ENCODE results near the gene ZNF574. TPM values are rescaled to one million over a fixed set of nuclear protein-coding genes. Genes with fewer than 3 reads are reported as not detected.

ZNF574 gene
- total and polyA plus RNA-seq, 2 donors from 2014 or later = 7.2 to 12.7 TPM

DNA sequence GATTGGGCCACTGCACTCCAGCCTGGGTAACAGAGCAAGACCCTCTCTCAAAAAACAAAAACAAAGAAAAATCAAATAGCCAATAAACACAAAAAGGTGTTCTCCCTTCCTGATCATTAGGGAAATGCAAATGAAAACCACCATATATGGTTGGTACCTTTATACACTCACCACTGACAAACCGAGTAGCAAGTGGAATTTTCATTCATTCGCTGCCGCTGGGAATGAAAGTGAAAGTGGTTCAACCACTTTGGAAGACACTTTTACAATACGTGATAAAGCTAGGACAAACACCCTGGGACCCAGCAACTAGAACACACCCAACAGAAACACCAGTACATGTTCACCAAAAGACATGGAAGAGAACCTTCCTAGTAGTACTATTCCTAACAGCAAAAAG, 27.0 kb upstream of the ZNF574 start:
- no peaks in the 10 kb centered on the region for H3K36me3 ChIP-seq (ENCODE audit: control insufficient read depth in 2 of 3, insufficient read depth in 3 of 3, low read length in 3 of 3)
- no peak overlapping the region for H3K4me3 ChIP-seq (ENCODE audit: low read length in 3 of 3)
- TF ChIP-seq, protein P1, sequence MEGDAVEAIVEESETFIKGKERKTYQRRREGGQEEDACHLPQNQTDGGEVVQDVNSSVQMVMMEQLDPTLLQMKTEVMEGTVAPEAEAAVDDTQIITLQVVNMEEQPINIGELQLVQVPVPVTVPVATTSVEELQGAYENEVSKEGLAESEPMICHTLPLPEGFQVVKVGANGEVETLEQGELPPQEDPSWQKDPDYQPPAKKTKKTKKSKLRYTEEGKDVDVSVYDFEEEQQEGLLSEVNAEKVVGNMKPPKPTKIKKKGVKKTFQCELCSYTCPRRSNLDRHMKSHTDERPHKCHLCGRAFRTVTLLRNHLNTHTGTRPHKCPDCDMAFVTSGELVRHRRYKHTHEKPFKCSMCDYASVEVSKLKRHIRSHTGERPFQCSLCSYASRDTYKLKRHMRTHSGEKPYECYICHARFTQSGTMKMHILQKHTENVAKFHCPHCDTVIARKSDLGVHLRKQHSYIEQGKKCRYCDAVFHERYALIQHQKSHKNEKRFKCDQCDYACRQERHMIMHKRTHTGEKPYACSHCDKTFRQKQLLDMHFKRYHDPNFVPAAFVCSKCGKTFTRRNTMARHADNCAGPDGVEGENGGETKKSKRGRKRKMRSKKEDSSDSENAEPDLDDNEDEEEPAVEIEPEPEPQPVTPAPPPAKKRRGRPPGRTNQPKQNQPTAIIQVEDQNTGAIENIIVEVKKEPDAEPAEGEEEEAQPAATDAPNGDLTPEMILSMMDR (IDR thresholded peaks at IDR 0.05; ENCODE audit: borderline replicate concordance, extremely low read depth, insufficient read depth) = no peak
- intact Hi-C loops (cut with DNase I) = no loop called here
- no peaks in the 10 kb centered on the region for H3K9me3 ChIP-seq (ENCODE audit: control insufficient read depth in 2 of 3, insufficient read depth in 1 of 3, low read length in 3 of 3)
- no peaks in the 10 kb centered on the region for H3K4me1 ChIP-seq (ENCODE audit: control insufficient read depth in 2 of 3, insufficient read depth in 2 of 3, low read depth in 1 of 3, low read length in 3 of 3)
- no peak overlapping the region for H3K27ac ChIP-seq (ENCODE audit: low read depth in 2 of 2, low read length in 2 of 2)
- FAIRE-seq (no peak), DNase-seq (no peak)
- H3K27me3 ChIP-seq (ENCODE audit: control insufficient read depth, insufficient read depth, low read length) = no peaks in the 10 kb centered on the region
- no peak overlapping the region for H3K9ac ChIP-seq (ENCODE audit: low read length in 3 of 3)

DNA sequence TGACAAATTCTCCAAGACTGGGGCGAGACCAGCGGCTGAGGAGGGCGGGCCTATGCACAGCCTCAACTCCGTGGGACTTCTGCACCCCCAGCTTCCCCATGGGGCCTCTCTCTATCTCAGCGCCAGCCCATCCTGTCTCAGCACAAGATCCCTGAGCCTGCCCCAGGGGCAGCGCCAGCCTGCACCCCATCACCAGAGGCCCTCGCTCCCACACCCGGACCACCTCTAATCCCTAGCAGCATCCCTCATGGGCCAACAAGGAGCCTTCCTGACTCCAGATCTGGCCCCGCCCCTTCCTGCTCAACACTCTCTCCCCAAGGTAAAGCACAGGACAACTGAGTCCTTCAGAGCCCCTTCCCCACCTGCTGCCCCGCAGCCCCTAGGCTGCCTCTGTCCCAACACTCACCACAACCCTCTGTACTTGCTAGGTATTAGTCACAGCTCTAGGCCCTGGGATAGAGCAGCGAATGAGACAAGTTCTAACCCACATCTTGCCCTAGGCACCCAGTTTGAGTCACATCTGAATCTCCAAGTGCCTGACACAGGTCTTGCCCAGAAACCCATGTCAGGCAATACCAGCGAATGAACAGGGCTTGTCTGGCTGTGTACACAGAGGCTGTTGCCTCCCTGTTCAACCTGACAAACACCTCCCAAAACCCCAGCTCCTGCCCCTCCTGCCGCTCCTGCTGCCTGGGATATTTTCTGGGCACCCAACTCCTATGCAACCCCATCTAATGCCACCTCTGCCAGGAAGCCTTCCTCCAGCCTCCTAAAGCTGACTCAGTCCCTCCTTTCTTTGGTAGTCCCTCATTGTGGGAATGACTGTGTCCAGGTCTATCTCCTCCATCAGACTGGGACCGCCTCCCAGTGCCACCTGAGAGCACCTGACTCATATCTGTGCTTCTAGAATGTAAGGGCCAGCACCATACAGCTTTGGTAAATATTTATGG, 24.5 kb upstream of the ZNF574 start:
- no peak overlapping the region for H3K9ac ChIP-seq (ENCODE audit: low read length in 3 of 3)

DNA sequence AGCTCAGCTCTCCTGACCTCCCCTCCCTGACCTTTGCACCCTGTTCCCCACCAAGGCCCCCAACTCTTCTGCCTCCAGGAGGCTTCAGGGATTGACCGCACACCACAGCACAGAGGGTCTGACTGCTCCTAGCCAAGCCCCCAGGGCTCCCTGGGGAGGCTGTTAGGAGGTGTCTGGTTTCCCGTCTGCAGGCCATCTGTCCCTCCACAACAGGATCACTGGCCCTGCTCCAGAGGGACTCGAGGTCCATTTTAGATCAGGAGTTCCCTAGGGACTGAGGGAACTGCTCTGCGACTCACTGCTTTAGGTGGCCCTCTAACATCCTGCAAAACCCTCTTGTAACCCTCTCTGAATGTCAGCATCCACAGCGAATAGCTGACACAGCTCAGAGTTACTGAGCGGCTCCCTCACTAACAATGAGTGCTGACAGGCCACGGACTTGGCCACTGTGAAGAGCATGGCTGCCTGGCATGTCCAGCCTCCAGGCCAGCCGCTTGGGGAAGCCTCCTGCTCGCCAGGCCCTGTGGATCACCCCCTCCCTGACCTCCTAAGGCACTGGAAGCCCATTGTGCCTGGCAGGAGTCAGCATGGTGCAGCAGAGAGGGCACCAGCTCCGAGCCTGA, 23.6 kb upstream of the ZNF574 start:
- no peaks in the 10 kb centered on the region for H3K4me1 ChIP-seq (ENCODE audit: control insufficient read depth in 2 of 3, insufficient read depth in 2 of 3, low read depth in 1 of 3, low read length in 3 of 3)
- H3K9ac ChIP-seq (ENCODE audit: low read length in 3 of 3) = no peak overlapping the region
- no peaks in the 10 kb centered on the region for H3K27me3 ChIP-seq (ENCODE audit: control insufficient read depth, insufficient read depth, low read length)
- no peaks in the 10 kb centered on the region for H3K36me3 ChIP-seq (ENCODE audit: control insufficient read depth in 2 of 3, insufficient read depth in 3 of 3, low read length in 3 of 3)
- DNase-seq (no peak), FAIRE-seq (no peak)
- H3K9me3 ChIP-seq (ENCODE audit: control insufficient read depth in 2 of 3, insufficient read depth in 1 of 3, low read length in 3 of 3) = no peaks in the 10 kb centered on the region
- no peak overlapping the region for H3K4me3 ChIP-seq (ENCODE audit: low read length in 3 of 3)
- intact Hi-C loops (cut with DNase I) = no loop called here
- TF ChIP-seq, protein P1 (IDR thresholded peaks at IDR 0.05; ENCODE audit: borderline replicate concordance, extremely low read depth, insufficient read depth) = no peak
- no peak overlapping the region for H3K27ac ChIP-seq (ENCODE audit: low read depth in 2 of 2, low read length in 2 of 2)

More for the DNA sequence above, 24.5 kb upstream of the ZNF574 start:
- H3K4me3 ChIP-seq (ENCODE audit: low read length in 3 of 3) = no peak overlapping the region
- intact Hi-C loops (cut with DNase I) = no loop called here
- FAIRE-seq (no peak), DNase-seq (no peak)
- H3K27ac ChIP-seq (ENCODE audit: low read depth in 2 of 2, low read length in 2 of 2) = no peak overlapping the region
- TF ChIP-seq, protein P1 (IDR thresholded peaks at IDR 0.05; ENCODE audit: borderline replicate concordance, extremely low read depth, insufficient read depth) = no peak
- no peaks in the 10 kb centered on the region for H3K9me3 ChIP-seq (ENCODE audit: control insufficient read depth in 2 of 3, insufficient read depth in 1 of 3, low read length in 3 of 3)
- no peaks in the 10 kb centered on the region for H3K36me3 ChIP-seq (ENCODE audit: control insufficient read depth in 2 of 3, insufficient read depth in 3 of 3, low read length in 3 of 3)
- no peaks in the 10 kb centered on the region for H3K4me1 ChIP-seq (ENCODE audit: control insufficient read depth in 2 of 3, insufficient read depth in 2 of 3, low read depth in 1 of 3, low read length in 3 of 3)
- no peaks in the 10 kb centered on the region for H3K27me3 ChIP-seq (ENCODE audit: control insufficient read depth, insufficient read depth, low read length)
